ENCODE results near the gene CPT2.
"Not testable (repeated sequence)": the region's sequence is repeated elsewhere in the genome, so short reads cannot be mapped to it uniquely, and the experiment has no call there.

CPT2 gene

GRCh38 chr1:53183095-53183990 is 13.3 kb upstream of the CPT2 start:
- DNase-seq = no peak

- not testable (repeated sequence) for DNase-seq
Measured at GRCh38 chr1:53185955-53186297, 10.7 kb upstream of the CPT2 start.

- DNase-seq = no peak
Measured at GRCh38 chr1:53186533-53186932, 10.1 kb upstream of the CPT2 start.

- DNase-seq = no peak
Measured at GRCh38 chr1:53187401-53187800, 9.2 kb upstream of the CPT2 start.

GRCh38 chr1:53188099-53188498 is 8.5 kb upstream of the CPT2 start:
- DNase-seq = no peak

- no peak for DNase-seq
Measured at GRCh38 chr1:53189061-53189460, 7.6 kb upstream of the CPT2 start.

GRCh38 chr1:53190210-53190611 is 6.4 kb upstream of the CPT2 start:
- no peak for DNase-seq

- no peak for DNase-seq
Measured at GRCh38 chr1:53195246-53196016, 1.2 kb upstream of the CPT2 start.

GRCh38 chr1:53196017-53196484 is 573 bp upstream of the CPT2 start:
- DNase-seq = no peak

- no peak for DNase-seq
Measured at GRCh38 chr1:53197291-53198200, 922 bp downstream of the CPT2 start.

GRCh38 chr1:53198241-53198651 is 1.6 kb downstream of the CPT2 start:
- DNase-seq = no peak

GRCh38 chr1:53203466-53203865 is 6.8 kb downstream of the CPT2 start:
- no peak for DNase-seq

- not testable (repeated sequence) for DNase-seq
Measured at GRCh38 chr1:53205496-53205895, 8.9 kb downstream of the CPT2 start.

GRCh38 chr1:53206083-53206685 is 9.6 kb downstream of the CPT2 start:
- DNase-seq = not testable (repeated sequence)

GRCh38 chr1:53206735-53207379 is 10.2 kb downstream of the CPT2 start:
- DNase-seq = no peak

GRCh38 chr1:53207726-53208125 is 11.1 kb downstream of the CPT2 start:
- DNase-seq = no peak

GRCh38 chr1:53210352-53210751 is 13.7 kb downstream of the CPT2 start:
- DNase-seq = no peak

- DNase-seq = no peak
Measured at GRCh38 chr1:53210954-53211353, 14.3 kb downstream of the CPT2 start.

- no peak for DNase-seq
Measured at GRCh38 chr1:53214376-53214940, 17.8 kb downstream of the CPT2 start.

GRCh38 chr1:53218201-53218600 is 21.6 kb downstream of the CPT2 start:
- no peak for DNase-seq

- no peak for DNase-seq
Measured at GRCh38 chr1:53219711-53220110, 23.1 kb downstream of the CPT2 start.

Data from activated T-cell treated with anti-CD3 and anti-CD28 coated beads, Interleukin-2, amount 50 U/mL, for 1 hour (primary cell).